Effector memory CD8-positive, alpha-beta T cell (primary cell): Measurements from ENCODE around the gene KRT26.
A peak's percentile ranks its signal among the peaks of the same experiment; 100 is the strongest.

Experiments
- ATAC-seq: fragments of 150-1000 bp; cut with Tn5 transposase; replicated peaks from 2 replicates; pipeline ENCODE4 v1.10.0; 2021; ENCODE audit warnings: mild to moderate bottlenecking, moderate library complexity
- DNase-seq, 3 experiments: peaks; one replicate each; pipeline ENCODE4 v3.0.0; 2021
- H3K27ac Mint-ChIP-seq, 2 donors: one replicate each; pipeline ENCODE4 v1.8.0; 2022; ENCODE audit warnings: mild to moderate bottlenecking in 2 of 2, mixed read lengths in 2 of 2, moderate library complexity in 2 of 2
- H3K27me3 Mint-ChIP-seq, 2 donors: one replicate each; pipeline ENCODE4 v1.8.0; 2022; ENCODE audit warnings: mixed read lengths in 2 of 2
- H3K36me3 Mint-ChIP-seq: one replicate; pipeline ENCODE4 v1.8.0; 2022; ENCODE audit warnings: mild to moderate bottlenecking, moderate library complexity, mixed read lengths; ENCODE audit not compliant: insufficient read depth
- H3K4me1 Mint-ChIP-seq, 2 donors: one replicate each; pipeline ENCODE4 v1.8.0; 2022; ENCODE audit warnings: low read depth in 2 of 2, mixed read lengths in 2 of 2
- H3K4me3 Mint-ChIP-seq, 2 donors: one replicate each; pipeline ENCODE4 v1.8.0; 2022; ENCODE audit warnings: mild to moderate bottlenecking in 2 of 2, mixed read lengths in 2 of 2, moderate library complexity in 2 of 2
- H3K9me3 Mint-ChIP-seq, 2 donors: one replicate each; pipeline ENCODE4 v1.8.0; 2022; ENCODE audit warnings: mixed read lengths in 2 of 2

KRT26 gene

GRCh38 chr17:40810494-40810893 is 38.5 kb upstream of the KRT26 start:
- DNase-seq = no peak
- H3K4me3 Mint-ChIP-seq = no peak overlapping the region
- no peaks in the 10 kb centered on the region for H3K4me1 Mint-ChIP-seq
- H3K9me3 Mint-ChIP-seq = peaks cover 0 to 3% of the 10 kb centered on the region in 2 donors
- no peak overlapping the region for H3K27ac Mint-ChIP-seq
- no peak for ATAC-seq
- H3K27me3 Mint-ChIP-seq = peaks cover 80 to 90% of the 10 kb centered on the region in 2 donors
- H3K36me3 Mint-ChIP-seq = no peaks in the 10 kb centered on the region

GRCh38 chr17:40809721-40810421 is 37.9 kb upstream of the KRT26 start:
- DNase-seq (no peak), ATAC-seq (no peak)
- no peaks in the 10 kb centered on the region for H3K36me3 Mint-ChIP-seq
- H3K4me3 Mint-ChIP-seq = no peak overlapping the region
- H3K9me3 Mint-ChIP-seq = peaks cover 0 to 3% of the 10 kb centered on the region in 2 donors
- no peaks in the 10 kb centered on the region for H3K4me1 Mint-ChIP-seq
- no peak overlapping the region for H3K27ac Mint-ChIP-seq
- H3K27me3 Mint-ChIP-seq = peaks cover 87 to 96% of the 10 kb centered on the region in 2 donors

DNA sequence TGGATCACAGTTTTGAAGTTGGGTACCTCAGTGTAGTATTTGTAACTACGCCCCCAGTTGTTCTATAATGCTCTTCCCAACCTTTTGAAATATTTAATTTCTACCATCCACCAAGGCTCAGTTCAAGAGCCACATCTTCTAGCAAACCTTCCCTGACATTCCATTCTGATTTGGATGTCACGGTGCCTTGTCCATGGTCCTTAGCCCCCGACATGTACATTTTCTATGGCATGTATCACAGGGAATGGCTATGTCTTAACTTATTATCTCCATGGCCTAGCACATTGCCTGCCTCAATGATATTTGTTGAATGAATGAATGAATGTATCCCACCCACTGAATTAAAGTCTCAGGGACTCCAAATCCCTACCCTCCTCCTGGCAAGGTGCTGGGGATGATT is 34.1 kb upstream of the KRT26 start:
- Mint-ChIP-seq H3K36me3 (no peaks in the 10 kb centered on the region), H3K27me3 (peaks cover 60 to 70% of the 10 kb centered on the region in 2 donors), H3K4me3 (no peak overlapping the region), H3K9me3 (no peaks in the 10 kb centered on the region), H3K4me1 (peaks cover 3% of the 10 kb centered on the region in 2 donors), H3K27ac (no peak overlapping the region)
- ATAC-seq (no peak), DNase-seq (no peak)

DNA sequence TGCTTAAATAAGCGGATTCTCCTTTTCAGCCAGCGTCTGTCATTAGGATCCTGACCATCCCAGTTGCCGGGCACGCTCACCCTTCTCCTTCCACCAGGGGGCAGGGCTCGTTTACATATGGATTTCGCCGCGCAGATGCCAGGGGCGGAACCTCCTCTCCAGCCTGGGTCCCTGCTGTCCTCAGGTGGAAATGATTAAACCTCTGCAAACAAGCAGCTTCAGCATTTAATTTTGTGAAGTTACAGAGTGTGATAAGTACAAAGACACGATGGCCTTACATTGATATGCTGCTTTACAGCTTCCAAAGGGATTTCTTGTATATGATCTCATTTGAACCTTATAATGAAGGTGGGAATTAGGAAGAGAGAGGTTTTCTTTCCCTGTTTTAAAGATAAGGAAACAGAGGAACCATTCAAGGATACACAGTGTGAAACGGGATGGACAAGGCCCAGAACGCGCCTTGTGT is 31.6 kb upstream of the KRT26 start:
- peaks cover 48 to 50% of the 10 kb centered on the region in 2 donors for H3K27me3 Mint-ChIP-seq
- H3K36me3 Mint-ChIP-seq = no peaks in the 10 kb centered on the region
- H3K4me3 Mint-ChIP-seq = no peak overlapping the region
- H3K27ac Mint-ChIP-seq = no peak overlapping the region
- peak; percentile 66 to 72 (median 67) for DNase-seq
- H3K9me3 Mint-ChIP-seq = no peaks in the 10 kb centered on the region
- peaks cover 3% of the 10 kb centered on the region in 2 donors for H3K4me1 Mint-ChIP-seq
- ATAC-seq = peak; percentile 89

DNA sequence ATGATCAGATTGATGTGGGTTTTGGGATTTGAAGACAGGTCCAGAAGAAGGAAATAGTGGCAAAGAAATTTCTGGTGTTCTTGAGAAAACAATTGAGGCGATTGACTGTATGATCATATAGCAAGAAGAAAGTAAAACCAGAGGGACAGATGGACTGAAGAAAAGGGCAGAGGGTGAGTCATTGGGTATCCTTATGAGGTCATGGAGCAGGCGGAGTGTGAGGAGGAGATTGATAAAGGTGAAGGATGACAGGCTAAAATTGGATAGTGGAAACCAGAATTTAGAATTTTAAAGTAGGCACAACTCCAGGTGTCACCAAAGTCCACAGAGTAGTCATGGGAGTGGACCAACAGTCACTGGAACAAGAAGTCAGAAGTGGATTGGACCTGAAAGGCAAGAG is 29.2 kb upstream of the KRT26 start:
- Mint-ChIP-seq H3K9me3 (no peaks in the 10 kb centered on the region), H3K36me3 (no peaks in the 10 kb centered on the region), H3K27me3 (peaks cover 34 to 37% of the 10 kb centered on the region in 2 donors), H3K4me1 (peaks cover 3% of the 10 kb centered on the region in 2 donors), H3K27ac (no peak overlapping the region), H3K4me3 (no peak overlapping the region)
- no peak for ATAC-seq
- no peak for DNase-seq

DNA sequence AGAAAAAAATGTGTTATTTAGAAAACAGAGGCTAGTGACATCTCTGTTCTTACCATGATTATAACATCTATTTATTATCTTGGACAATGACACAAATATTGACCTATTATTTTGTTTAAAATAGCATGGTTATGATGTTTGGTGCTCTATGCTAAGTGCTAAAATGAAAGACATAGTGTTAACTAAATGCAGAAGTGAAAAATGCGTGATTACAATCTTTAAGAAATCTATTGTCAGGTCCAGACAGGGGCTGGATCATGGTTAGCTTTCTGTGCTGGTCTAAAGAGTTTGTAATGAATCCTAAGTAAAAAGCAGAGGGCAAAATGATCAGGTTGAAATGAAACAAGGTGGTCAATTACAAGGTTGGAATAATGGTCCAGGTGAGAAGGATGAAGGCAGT is 28.4 kb upstream of the KRT26 start:
- H3K27ac Mint-ChIP-seq = no peak overlapping the region
- peaks cover 3% of the 10 kb centered on the region in 2 donors for H3K4me1 Mint-ChIP-seq
- no peaks in the 10 kb centered on the region for H3K9me3 Mint-ChIP-seq
- no peak overlapping the region for H3K4me3 Mint-ChIP-seq
- no peaks in the 10 kb centered on the region for H3K36me3 Mint-ChIP-seq
- no peak for DNase-seq
- H3K27me3 Mint-ChIP-seq = peaks cover 34 to 37% of the 10 kb centered on the region in 2 donors
- ATAC-seq = no peak

- Mint-ChIP-seq H3K9me3 (no peaks in the 10 kb centered on the region), H3K27ac (no peak within 1 kb of the TSS), H3K36me3 (no peaks in the 10 kb centered on the region), H3K4me1 (peaks cover 3% of the 10 kb centered on the region in 2 donors), H3K27me3 (peaks cover 33 to 37% of the 10 kb centered on the region in 2 donors), H3K4me3 (no peak within 1 kb of the TSS)
- DNase-seq (no peak), ATAC-seq (no peak)
These were observed 27.9 kb upstream of the KRT26 start, which contains the start of gene KRT28 for GRCh38 chr17:40799859-40800258. KRT28 (minus strand) TSS chr17:40799959; CDS start chr17:40799893, 66 bp downstream.

GRCh38 chr17:40796846-40797245 is 24.8 kb upstream of the KRT26 start:
- Mint-ChIP-seq H3K27ac (no peak overlapping the region), H3K9me3 (no peaks in the 10 kb centered on the region), H3K4me3 (no peak overlapping the region), H3K36me3 (no peaks in the 10 kb centered on the region), H3K27me3 (peaks cover 43 to 46% of the 10 kb centered on the region in 2 donors), H3K4me1 (no peaks in the 10 kb centered on the region)
- DNase-seq = no peak
- ATAC-seq = no peak

- Mint-ChIP-seq H3K4me1 (no peaks in the 10 kb centered on the region), H3K4me3 (no peak overlapping the region), H3K27ac (no peak overlapping the region), H3K27me3 (peaks cover 43 to 46% of the 10 kb centered on the region in 2 donors), H3K36me3 (no peaks in the 10 kb centered on the region), H3K9me3 (no peaks in the 10 kb centered on the region)
- no peak for DNase-seq
- no peak for ATAC-seq
These were observed 23.1 kb upstream of the KRT26 start for GRCh38 chr17:40795019-40795667.

- Mint-ChIP-seq H3K27ac (no peak overlapping the region), H3K4me1 (no peaks in the 10 kb centered on the region), H3K4me3 (no peak overlapping the region), H3K36me3 (no peaks in the 10 kb centered on the region), H3K27me3 (peaks cover 41 to 46% of the 10 kb centered on the region in 2 donors), H3K9me3 (no peaks in the 10 kb centered on the region)
- ATAC-seq = no peak
- DNase-seq = no peak
These were observed 22.5 kb upstream of the KRT26 start for GRCh38 chr17:40794466-40794865.

DNA sequence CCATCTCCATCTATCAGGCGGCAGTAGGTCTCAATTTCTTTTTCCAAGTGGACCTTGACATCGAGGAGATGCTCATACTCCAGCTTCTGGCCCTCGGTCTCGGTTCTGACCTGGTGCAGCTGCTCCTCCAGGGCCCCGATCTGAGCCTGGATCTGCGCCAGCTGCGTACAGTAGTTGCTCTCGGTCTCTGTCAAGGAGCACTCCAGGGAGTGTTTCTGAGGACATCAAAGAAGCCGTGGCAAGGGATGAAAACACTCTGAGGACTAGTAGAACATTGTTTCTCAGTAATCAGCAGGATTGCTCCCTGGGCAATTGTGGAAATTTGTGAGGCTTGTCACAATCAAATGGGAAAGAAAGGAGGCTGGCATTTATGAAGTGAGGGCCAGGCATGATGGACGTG is 21.8 kb upstream of the KRT26 start:
- Mint-ChIP-seq H3K36me3 (no peaks in the 10 kb centered on the region), H3K27ac (no peak overlapping the region), H3K9me3 (no peaks in the 10 kb centered on the region), H3K4me1 (no peaks in the 10 kb centered on the region), H3K4me3 (no peak overlapping the region), H3K27me3 (peaks cover 37 to 46% of the 10 kb centered on the region in 2 donors)
- DNase-seq (no peak), ATAC-seq (no peak)

DNA sequence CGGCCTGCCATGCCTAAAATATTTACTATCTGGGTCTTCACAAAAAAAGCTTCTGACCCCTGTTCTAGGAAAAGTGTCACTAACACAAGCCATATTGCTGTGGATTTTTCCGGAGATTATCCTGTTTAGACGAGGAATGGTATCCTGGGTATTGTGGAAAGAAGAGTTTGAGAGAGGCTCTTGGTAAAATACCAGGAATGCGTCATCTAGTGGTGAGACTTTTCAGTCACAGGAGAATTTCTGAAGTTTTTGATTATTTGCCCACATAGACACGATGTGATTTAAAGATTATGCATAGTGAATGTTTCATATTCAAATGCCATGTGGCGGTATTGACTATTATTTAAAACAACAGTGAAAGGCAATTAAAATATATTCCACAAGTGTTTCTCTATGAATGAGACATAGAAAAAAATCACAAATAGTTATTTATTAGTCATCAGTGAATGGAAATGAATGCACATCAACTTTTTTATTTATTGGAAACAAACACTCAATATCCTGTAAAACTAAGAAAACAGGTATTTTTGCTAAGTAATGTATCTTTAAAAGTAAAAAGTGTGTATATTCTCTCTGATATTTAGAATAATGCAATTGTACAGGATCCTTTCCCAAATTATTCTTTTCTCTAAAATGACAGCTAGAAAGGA is 19.9 kb upstream of the KRT26 start:
- Mint-ChIP-seq H3K4me3 (no peak overlapping the region), H3K4me1 (no peaks in the 10 kb centered on the region), H3K27me3 (peaks cover 39 to 43% of the 10 kb centered on the region in 2 donors), H3K27ac (no peak overlapping the region), H3K9me3 (no peaks in the 10 kb centered on the region), H3K36me3 (peaks cover 4% of the 10 kb centered on the region)
- ATAC-seq (no peak), DNase-seq (no peak)

DNA sequence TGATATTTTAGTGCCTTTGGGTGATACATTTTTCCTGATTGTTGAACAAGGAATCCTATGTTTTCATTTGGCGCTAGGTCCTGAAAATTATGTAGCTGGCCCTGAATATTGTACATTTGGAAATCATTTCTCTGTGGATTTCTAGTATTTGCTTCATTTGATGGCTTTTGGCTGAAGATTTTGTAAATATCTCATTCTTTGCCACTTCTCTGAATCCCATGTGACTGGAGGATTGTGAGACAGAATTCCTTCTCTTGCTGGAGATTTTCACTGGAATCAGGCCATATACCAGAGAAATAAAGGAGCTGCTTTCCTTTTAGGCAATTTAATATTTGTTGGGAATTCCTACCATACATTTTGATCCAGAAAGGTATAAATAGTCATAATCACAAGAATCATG is 19.1 kb upstream of the KRT26 start:
- Mint-ChIP-seq H3K9me3 (no peaks in the 10 kb centered on the region), H3K4me3 (no peak overlapping the region), H3K27me3 (peaks cover 31 to 36% of the 10 kb centered on the region in 2 donors), H3K27ac (no peak overlapping the region), H3K36me3 (peaks cover 4% of the 10 kb centered on the region), H3K4me1 (no peaks in the 10 kb centered on the region)
- ATAC-seq (no peak), DNase-seq (no peak)
